ENCODE data around the gene CENPF.
A peak's percentile ranks its signal among the peaks of the same experiment; 100 is the strongest.
"Not testable (repeated sequence)": the region's sequence is repeated elsewhere in the genome, so short reads cannot be mapped to it uniquely, and the experiment has no call there.

CENPF gene

GRCh38 chr1:214583824-214584554 lies 19.0 kb upstream of the CENPF start:
- no peak for DNase-seq

DNA sequence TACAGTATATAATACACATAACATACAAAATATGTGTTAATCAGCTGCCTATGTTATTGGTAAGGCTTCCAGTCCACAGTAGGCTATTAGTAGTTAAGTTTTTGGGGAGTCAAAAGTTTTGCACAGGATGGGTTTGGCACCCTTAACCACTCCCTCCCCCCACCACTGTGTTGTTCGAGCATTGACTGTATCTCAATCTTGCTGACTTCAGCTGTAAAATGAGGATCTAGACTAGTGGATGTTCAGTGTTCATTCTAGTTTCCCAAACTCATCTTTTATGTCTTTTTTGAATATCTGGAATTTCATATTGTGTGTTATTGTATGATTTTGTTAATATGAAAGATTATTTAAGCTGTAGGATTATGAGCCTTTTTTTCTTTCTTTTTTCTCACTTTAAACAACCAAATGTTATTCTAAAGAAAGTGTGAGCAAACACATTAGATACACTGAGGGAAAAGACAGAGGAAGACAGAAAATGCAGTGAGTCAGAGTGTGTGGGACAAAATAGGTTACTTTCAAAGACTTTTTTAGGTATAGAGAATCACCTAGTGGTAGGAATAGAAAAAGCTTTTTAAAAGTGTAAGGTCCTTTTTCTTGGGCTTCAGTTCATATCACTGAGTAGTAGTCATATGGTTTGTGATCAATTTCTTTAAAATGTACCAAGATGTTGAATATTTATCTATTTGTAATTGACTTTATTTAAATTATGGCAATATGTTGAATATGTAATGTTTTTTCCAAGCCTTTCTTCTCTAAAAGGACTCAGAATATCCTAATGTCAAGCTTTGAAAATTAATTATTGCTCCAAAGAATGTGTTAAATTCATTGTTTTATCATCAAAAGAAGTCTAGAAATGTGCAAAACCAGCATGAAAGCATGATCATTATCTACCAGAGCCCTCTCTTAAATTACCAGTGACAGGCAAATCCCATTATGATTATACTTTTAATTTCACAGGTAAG lies 17.9 kb upstream of the CENPF start:
- DNase-seq: peak; percentile 62

- DNase-seq: no peak
Observed at GRCh38 chr1:214586621-214587020, 16.4 kb upstream of the CENPF start.

DNA sequence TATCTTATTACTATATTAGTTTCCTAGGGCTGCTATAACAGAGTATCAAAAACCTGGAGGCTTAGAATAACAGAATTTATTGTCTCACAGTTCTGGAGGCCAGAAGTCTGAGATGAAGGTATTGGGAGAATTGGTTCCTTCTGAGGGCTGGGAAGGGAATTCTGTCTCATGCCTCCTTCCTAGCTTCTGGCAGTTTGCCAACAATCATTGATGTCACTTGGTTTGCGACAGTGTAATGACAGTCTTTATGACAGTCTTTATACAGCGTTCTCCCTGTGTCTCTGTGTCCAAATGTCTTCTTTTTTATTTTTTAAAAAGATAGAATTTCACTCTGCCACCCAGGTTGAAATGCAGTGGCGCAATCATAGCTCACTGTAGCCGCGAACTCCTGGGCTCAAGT lies 15.8 kb upstream of the CENPF start:
- no peak for DNase-seq

DNA sequence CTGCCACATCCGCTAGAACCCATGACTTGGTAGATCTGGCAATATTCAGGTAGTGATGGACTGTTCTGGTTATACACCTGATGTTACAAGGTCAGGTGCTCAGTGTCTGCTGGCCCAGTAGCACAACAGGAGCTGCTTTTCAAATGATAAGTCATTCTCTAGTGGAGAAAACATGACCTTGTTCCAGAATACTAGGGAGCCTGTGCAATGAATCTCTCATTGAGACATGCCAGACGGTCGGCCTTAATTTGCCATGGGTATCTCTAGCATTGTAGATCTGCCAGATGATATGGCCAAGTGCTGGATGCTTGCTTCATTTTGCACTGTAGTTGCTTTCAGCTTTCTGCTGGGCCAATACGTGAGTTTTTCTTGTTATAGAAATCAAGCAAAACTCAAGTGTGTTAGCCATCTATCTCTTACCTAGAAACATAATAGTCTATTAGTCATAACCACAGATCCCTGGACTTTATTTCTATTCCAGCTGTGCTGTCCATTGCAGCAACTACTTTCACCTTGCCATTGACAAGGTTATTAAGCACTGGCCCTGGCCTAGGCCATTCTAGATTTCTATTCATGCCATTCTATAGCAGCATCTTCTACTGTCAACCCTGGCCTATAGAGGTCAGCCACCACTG lies 13.9 kb upstream of the CENPF start:
- DNase-seq: no peak

GRCh38 chr1:214590696-214591095 lies 12.3 kb upstream of the CENPF start:
- DNase-seq: no peak

GRCh38 chr1:214591918-214592317 lies 11.1 kb upstream of the CENPF start:
- DNase-seq: not testable (repeated sequence)

- no peak for DNase-seq
Observed at GRCh38 chr1:214593158-214593557, 9.8 kb upstream of the CENPF start.

- DNase-seq: no peak
Observed at GRCh38 chr1:214603819-214604252, 841 bp downstream of the CENPF start.

DNA sequence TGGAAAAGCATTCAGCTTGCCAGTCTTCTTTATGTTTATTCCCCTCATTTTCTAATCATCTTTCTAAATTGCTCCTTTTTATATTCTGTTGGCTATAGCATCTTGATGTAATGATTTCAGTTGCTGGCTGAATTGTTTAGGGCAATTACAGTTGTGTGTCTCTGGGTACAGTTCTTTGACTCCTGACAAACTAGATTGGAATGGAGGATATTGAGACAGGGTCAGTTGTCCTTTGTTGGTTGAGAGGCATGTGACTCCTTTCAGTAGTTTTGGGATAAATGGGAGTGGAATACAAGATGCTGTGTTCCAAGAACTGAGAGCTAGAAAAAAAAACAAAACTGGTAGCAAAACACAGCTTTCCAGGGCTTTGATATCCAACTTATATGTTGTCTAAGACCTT lies 1.5 kb downstream of the CENPF start:
- no peak for DNase-seq

DNA sequence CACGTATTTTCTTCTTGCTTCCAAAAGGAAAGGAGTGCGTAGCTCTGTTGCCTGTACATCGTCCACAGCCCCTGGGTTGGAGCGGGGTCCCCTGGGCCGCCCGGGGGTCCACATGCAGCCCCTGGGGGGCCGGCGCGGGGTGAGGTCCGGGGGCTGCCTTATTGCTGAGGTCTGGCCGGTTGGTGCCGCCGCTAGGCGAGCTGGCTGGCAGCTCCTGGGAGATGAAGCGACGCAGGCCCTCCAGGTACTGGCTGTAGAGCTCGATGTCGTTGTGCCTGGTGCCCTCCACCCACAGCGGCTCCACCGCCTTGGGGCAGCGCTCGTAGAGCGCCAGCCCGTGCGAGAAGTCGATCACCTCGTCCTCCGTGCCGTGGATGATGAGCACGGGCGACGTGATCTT lies 2.5 kb downstream of the CENPF start:
- DNase-seq: not testable (repeated sequence)

DNA sequence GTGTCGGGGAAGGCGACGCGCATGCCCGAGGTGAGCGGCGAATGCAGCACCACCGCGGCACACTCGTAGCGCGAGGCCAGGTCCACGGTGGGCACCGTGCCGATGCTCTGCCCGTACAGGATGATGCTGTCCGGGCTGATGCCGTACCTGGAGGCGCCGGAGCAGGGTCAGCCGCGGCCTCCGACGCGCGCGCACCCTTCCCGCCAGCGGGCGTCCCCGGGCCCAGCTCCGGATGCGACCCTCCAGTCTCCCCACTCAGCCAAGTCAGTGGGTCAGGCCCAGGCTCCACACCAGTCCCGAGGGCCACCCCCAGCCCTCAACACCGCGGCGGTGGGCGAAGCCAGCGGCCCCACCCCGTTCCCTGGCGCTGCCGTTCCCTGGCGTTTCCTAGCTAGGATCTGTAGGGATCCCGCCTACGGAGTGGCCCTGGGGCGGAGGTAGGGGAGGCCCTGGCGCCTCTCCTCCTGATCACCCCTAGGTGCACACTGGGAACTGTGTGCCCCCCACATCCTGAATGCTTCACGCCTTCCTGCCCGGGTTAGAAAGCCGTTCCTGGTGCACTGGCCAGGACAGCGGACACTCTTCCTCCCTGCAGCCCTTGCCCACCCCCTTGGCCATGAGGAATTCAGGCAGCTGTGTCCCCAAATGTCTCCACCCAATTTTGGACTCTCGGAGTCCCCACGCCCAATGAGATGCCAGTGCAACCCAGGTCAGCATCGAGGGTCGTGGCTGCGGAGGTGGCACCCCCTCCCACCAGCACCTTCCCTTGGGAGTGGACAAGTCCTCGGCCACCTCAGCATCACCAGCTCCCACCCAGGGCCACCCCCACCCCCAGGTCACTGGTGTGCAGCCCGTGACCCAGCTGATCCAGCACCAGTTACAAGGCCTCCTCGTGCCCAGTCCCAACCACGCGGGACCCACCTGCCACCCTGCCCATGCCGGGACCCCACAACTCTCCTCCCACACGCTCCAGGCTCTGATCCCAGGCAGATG lies 3.2 kb downstream of the CENPF start:
- not testable (repeated sequence) for DNase-seq

- not testable (repeated sequence) for DNase-seq
Observed at GRCh38 chr1:214607492-214608215, 4.7 kb downstream of the CENPF start.

DNA sequence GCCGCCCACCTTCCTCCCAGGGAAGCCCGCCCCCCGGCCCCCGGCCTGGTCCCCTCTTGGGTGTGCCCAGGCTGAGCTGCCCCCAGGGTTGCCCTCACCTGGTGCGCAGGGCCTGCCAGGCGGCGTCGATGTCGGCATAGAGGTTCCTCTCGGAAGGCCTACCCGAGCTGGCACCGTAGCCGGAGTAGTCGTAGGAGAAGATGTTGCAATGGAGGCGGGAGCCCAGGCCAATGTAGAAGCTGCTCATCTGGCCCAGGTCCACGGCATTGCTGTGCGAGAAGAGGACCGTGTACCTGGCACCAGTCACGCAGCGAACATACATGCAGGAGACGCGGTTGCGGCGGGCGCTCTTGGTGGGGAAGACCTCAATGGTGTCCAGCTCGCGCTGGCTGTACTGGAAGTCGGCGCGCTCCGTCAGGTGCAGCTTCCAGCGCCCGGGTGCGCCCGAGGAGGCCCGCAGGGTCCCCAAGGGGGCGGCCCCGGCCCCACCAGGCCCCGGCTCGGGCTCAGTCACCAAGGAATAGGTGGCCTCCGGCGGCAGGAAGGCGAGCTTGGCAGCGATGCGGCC lies 5.3 kb downstream of the CENPF start:
- DNase-seq: not testable (repeated sequence)

GRCh38 chr1:214608817-214609216 lies 5.8 kb downstream of the CENPF start:
- not testable (repeated sequence) for DNase-seq

DNA sequence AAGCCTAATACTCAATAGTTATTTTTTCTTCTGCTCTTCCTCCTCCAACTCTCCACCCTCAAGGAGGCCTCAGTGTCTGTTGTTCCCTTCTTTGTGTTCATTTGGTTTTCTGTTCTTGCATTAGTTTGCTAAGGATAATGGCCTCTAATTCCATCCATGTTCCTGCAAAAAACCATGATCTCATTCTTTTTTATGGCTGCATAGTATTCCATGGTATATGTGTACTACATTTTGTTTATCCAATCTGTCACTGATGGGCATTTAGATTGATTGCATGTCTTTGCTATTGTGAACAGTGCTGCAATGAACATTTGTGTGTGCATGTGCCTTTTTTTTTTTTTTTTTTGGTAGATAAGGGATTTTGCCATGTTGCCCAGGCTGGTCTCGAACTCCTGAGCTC lies 6.7 kb downstream of the CENPF start:
- DNase-seq: no peak

GRCh38 chr1:214610136-214610535 lies 7.1 kb downstream of the CENPF start:
- DNase-seq: not testable (repeated sequence)

DNA sequence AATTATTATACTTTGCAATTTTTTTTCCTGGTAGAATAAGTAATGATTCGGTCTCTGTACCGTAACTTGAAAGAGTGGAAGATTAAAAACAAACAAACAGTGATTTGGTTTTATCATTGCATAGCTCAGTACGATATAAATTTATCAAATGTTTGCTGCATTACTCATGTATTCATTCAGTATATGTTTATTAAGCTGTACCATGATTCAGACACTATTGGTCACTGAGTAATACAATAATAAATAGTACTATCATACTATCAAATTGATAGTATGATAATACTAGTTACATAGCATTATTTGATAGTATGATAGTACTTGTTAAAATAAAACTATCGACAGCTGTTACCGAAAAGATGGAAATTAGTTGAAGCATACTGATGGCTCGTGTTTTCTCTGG lies 12.1 kb downstream of the CENPF start:
- no peak for DNase-seq

DNA sequence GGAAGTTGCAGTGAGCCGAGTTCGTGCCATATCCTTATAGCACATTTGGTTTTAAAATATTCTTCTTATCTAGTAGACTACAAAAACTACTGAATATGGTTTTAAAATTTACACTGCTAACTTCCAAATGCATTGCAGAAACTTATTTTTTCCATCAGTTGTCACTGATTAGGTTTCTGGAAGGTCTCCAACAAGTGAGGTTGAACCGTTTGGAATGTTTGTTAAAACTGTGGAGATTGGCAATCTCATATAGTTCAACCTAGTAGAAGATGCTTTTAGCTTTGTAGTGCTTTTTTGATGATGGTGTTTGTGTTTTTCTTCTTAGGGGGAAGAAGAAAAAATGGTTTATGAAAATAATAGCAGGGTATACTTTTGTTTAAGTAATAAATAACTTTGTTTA lies 12.9 kb downstream of the CENPF start:
- DNase-seq: no peak

GRCh38 chr1:214617246-214617645 lies 14.3 kb downstream of the CENPF start:
- DNase-seq: no peak

GRCh38 chr1:214617843-214618242 lies 14.8 kb downstream of the CENPF start:
- DNase-seq: no peak

Data from NCI-H1694 treated with DMSO at 0.1 percent for 48 hours (cell line).